Ishikawa (cell line): ENCODE data around the gene PTRHD1.

ENCODE experiments used
- CREB1 ChIP-seq: IDR thresholded peaks from 2 replicates; pipeline ENCODE4 v1.6.1; 2012; ENCODE audit warnings: low read depth
- EP300 ChIP-seq: IDR thresholded peaks from 2 replicates; pipeline ENCODE4 v1.6.1; 2012; ENCODE audit warnings: borderline replicate concordance
- FOXM1 ChIP-seq: IDR thresholded peaks from 2 replicates; pipeline ENCODE4 v1.6.1; 2012; ENCODE audit warnings: low read depth, borderline replicate concordance
- NFIC ChIP-seq: IDR thresholded peaks from 2 replicates; pipeline ENCODE4 v1.6.1; 2012
- TAF1 ChIP-seq: IDR thresholded peaks from 2 replicates; pipeline ENCODE4 v1.6.1; 2012; ENCODE audit warnings: low read depth, mild to moderate bottlenecking
- TEAD4 ChIP-seq: IDR thresholded peaks from 2 replicates; pipeline ENCODE4 v1.6.1; 2012
- YY1 ChIP-seq: IDR thresholded peaks from 2 replicates; pipeline ENCODE4 v1.6.1; 2012; ENCODE audit warnings: low read depth
- TF ChIP-seq, protein P1 (sequence below): IDR thresholded peaks from 2 replicates; pipeline ENCODE4 v1.6.1; 2012
- TF ChIP-seq, protein P2 (sequence below): IDR thresholded peaks from 2 replicates; pipeline ENCODE4 v1.6.1; 2012; ENCODE audit warnings: low read depth, mild to moderate bottlenecking

DNA sequence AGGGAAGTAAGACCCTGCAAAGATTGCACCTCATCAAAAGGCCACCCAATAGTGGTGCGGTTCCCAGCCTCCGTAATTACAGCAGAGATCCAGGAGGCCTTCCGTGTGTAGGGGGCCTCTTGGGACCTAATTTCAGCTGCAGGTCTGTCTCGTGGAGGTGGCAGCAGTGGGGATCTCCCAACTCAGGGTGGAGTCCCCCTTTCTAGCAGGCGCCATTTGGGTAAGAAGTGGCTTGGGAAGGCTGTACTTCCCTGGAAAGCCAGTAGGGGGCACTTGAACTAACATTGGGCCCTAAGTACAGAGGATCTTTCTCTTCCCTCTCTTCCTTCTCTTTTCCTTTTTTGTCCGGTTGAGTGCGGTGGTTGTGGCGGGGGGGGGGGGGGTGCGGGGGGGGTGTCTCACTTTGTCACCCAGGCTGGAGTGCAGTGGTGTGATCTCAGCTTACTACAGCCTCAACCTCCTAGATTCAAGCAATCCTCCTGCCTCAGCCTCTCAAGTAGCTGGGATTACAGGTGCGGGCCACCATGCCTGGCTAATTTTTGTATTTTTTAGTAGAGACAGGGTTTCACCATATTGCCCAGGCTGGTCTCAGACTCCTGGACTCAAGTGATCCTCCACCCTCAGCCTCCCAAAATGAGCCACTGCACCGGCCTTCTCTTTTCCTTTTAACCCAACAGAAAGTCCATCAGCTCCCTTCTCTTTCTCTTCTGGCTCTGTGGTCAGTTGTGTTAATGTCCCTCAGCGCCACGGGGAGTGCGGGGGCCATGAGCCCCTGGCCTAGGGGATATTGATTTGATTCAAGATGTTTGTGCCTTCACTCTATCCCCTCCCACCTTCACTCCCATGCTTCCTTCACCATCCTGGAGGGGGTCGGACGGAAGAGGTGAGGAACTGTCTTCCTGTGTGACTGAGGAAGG, 32.0 kb upstream of the PTRHD1 start:
- TF ChIP-seq TEAD4 (no peak), EP300 (no peak), TAF1 (no peak), CREB1 (no peak), NFIC (no peak), YY1 (no peak), FOXM1 (no peak)
- TF ChIP-seq, protein P1, sequence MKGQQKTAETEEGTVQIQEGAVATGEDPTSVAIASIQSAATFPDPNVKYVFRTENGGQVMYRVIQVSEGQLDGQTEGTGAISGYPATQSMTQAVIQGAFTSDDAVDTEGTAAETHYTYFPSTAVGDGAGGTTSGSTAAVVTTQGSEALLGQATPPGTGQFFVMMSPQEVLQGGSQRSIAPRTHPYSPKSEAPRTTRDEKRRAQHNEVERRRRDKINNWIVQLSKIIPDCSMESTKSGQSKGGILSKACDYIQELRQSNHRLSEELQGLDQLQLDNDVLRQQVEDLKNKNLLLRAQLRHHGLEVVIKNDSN, result no peak
- TF ChIP-seq, protein P2, sequence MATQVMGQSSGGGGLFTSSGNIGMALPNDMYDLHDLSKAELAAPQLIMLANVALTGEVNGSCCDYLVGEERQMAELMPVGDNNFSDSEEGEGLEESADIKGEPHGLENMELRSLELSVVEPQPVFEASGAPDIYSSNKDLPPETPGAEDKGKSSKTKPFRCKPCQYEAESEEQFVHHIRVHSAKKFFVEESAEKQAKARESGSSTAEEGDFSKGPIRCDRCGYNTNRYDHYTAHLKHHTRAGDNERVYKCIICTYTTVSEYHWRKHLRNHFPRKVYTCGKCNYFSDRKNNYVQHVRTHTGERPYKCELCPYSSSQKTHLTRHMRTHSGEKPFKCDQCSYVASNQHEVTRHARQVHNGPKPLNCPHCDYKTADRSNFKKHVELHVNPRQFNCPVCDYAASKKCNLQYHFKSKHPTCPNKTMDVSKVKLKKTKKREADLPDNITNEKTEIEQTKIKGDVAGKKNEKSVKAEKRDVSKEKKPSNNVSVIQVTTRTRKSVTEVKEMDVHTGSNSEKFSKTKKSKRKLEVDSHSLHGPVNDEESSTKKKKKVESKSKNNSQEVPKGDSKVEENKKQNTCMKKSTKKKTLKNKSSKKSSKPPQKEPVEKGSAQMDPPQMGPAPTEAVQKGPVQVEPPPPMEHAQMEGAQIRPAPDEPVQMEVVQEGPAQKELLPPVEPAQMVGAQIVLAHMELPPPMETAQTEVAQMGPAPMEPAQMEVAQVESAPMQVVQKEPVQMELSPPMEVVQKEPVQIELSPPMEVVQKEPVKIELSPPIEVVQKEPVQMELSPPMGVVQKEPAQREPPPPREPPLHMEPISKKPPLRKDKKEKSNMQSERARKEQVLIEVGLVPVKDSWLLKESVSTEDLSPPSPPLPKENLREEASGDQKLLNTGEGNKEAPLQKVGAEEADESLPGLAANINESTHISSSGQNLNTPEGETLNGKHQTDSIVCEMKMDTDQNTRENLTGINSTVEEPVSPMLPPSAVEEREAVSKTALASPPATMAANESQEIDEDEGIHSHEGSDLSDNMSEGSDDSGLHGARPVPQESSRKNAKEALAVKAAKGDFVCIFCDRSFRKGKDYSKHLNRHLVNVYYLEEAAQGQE, result no peak
